Thoracic aorta (tissue), 2 donors: Measurements from ENCODE around the gene SOX6. TPM values are rescaled to one million over a fixed set of nuclear protein-coding genes. Genes with fewer than 3 reads are reported as not detected.

ENCODE experiments used
- ATAC-seq: fragments of 150-250 bp; one replicate; pipeline ENCODE4 v1.8.0; 2017; ENCODE audit warnings: low read depth; ENCODE audit not compliant: insufficient number of reproducible peaks, low FRiP score
- DNase-seq: peaks from one replicate; pipeline ENCODE4 v3.0.0-alpha.2; 2020; ENCODE audit warnings: low spot score
- H3K27ac ChIP-seq, 2 donors: fragments of 200-600 bp; sonication (generic); 1 replicate in 1 of 2; 2 replicates in 1 of 2; pipeline ENCODE4 v1.5.1; 2016; ENCODE audit warnings: mild to moderate bottlenecking in 2 of 2, moderate library complexity in 2 of 2
- H3K27me3 ChIP-seq: fragments of 200-600 bp; sonication (generic); replicated peaks from 2 replicates; pipeline ENCODE4 v1.6.0; 2016; ENCODE audit warnings: mild to moderate bottlenecking; ENCODE audit not compliant: insufficient read depth
- H3K36me3 ChIP-seq: fragments of 200-600 bp; sonication (generic); one replicate; pipeline ENCODE4 v1.5.1; 2016
- H3K4me1 ChIP-seq, 2 donors: fragments of 200-600 bp; sonication (generic); 1 replicate in 1 of 2; 2 replicates in 1 of 2; pipeline versions ENCODE4 v1.5.1 to v1.6.0; 2016; ENCODE audit warnings: low read depth in 2 of 2, mild to moderate bottlenecking in 1 of 2; ENCODE audit not compliant: control insufficient read depth in 1 of 2
- H3K4me3 ChIP-seq: fragments of 200-600 bp; sonication (generic); 2 replicates; pipeline ENCODE4 v1.5.1; 2016; ENCODE audit warnings: mild to moderate bottlenecking
- H3K9me3 ChIP-seq: fragments of 200-600 bp; sonication (generic); 2 replicates; pipeline ENCODE4 v1.5.1; 2016
- CTCF ChIP-seq: fragments of 200-600 bp; sonication (generic); IDR thresholded peaks from one replicate; pipeline ENCODE4 v1.5.1; 2019; ENCODE audit warnings: antibody characterized with exemption
- total RNA-seq, 2 donors: library from RNA; depleted of rRNA; stranded (reverse); fragments of >200 nt; gene quantifications; one replicate each; pipeline versions ENCODE4 v1.1.0 to v1.2.3, GENCODE V29; 2016

Gene SOX6
- total RNA-seq, 2 donors from 2014 or later = 0.27 to 0.56 TPM

- no peaks in the 10 kb centered on the region for H3K27me3 ChIP-seq
- H3K4me1 ChIP-seq = peaks cover 15 to 31% of the 10 kb centered on the region in 2 donors
- no peaks in the 10 kb centered on the region for H3K36me3 ChIP-seq
- no peak overlapping the region for H3K27ac ChIP-seq
- H3K4me3 ChIP-seq = no peak overlapping the region
- DNase-seq = no peak
- TF ChIP-seq CTCF = no peak
- H3K9me3 ChIP-seq = no peaks in the 10 kb centered on the region
- ATAC-seq = no peak
Observed at GRCh38 chr11:15965562-15966250, 390.6 kb downstream of the SOX6 start.

GRCh38 chr11:15963266-15963665 lies 393.1 kb downstream of the SOX6 start:
- no peak for TF ChIP-seq CTCF
- H3K36me3 ChIP-seq = no peaks in the 10 kb centered on the region
- H3K27ac ChIP-seq = no peak overlapping the region
- H3K4me1 ChIP-seq = peaks cover 2 to 13% of the 10 kb centered on the region in 2 donors
- DNase-seq = no peak
- H3K9me3 ChIP-seq = no peaks in the 10 kb centered on the region
- no peaks in the 10 kb centered on the region for H3K27me3 ChIP-seq
- ATAC-seq = no peak
- no peak overlapping the region for H3K4me3 ChIP-seq

GRCh38 chr11:15958910-15959309 lies 397.4 kb downstream of the SOX6 start:
- ATAC-seq (no peak), DNase-seq (no peak)
- Histone ChIP-seq H3K27ac (no peak overlapping the region), H3K27me3 (no peaks in the 10 kb centered on the region), H3K36me3 (no peaks in the 10 kb centered on the region), H3K9me3 (no peaks in the 10 kb centered on the region), H3K4me3 (no peak overlapping the region), H3K4me1 (no peaks in the 10 kb centered on the region)
- TF ChIP-seq CTCF = no peak

GRCh38 chr11:15957234-15957633 lies 399.1 kb downstream of the SOX6 start:
- no peak for TF ChIP-seq CTCF

GRCh38 chr11:15956302-15956701 lies 400.0 kb downstream of the SOX6 start:
- Histone ChIP-seq H3K27ac (no peak overlapping the region), H3K36me3 (no peaks in the 10 kb centered on the region), H3K4me1 (no peaks in the 10 kb centered on the region), H3K27me3 (no peaks in the 10 kb centered on the region), H3K4me3 (no peak overlapping the region), H3K9me3 (no peaks in the 10 kb centered on the region)
- DNase-seq (no peak), ATAC-seq (no peak)
- no peak for TF ChIP-seq CTCF

More at GRCh38 chr11:15957234-15957633, 399.1 kb downstream of the SOX6 start:
- Histone ChIP-seq H3K27ac (no peak overlapping the region), H3K36me3 (no peaks in the 10 kb centered on the region), H3K9me3 (no peaks in the 10 kb centered on the region), H3K4me3 (no peak overlapping the region), H3K27me3 (no peaks in the 10 kb centered on the region), H3K4me1 (no peaks in the 10 kb centered on the region)
- DNase-seq (no peak), ATAC-seq (no peak)
